Right atrium auricular region (tissue), 2 donors: ENCODE data around the gene FNDC1. TPM values are rescaled to one million over a fixed set of nuclear protein-coding genes. Genes with fewer than 3 reads are reported as not detected.

Source experiments
- DNase-seq: peaks from one replicate; pipeline ENCODE4 v3.0.0-alpha.2; 2019; ENCODE audit warnings: low spot score
- H3K27ac ChIP-seq, 2 donors: fragments of 200-600 bp; sonication (generic); 1 replicate in 1 of 2; 2 replicates in 1 of 2; pipeline ENCODE4 v1.5.1; 2016 to 2019
- H3K27me3 ChIP-seq, 2 donors: fragments of 200-600 bp; sonication (generic); one replicate each; pipeline versions ENCODE4 v1.5.1 to v1.6.0; 2017 to 2019
- H3K36me3 ChIP-seq: fragments of 200-600 bp; sonication (generic); one replicate; pipeline ENCODE4 v1.5.1; 2016
- H3K4me1 ChIP-seq, 2 donors: fragments of 200-600 bp; sonication (generic); one replicate each; pipeline versions ENCODE4 v1.5.1 to v1.6.0; 2017 to 2019
- H3K4me3 ChIP-seq, 2 donors: fragments of 200-600 bp; sonication (generic); 1 replicate in 1 of 2; 2 replicates in 1 of 2; pipeline ENCODE4 v1.5.1; 2017 to 2019; ENCODE audit warnings: mild to moderate bottlenecking in 1 of 2, moderate library complexity in 1 of 2
- H3K9me3 ChIP-seq, 2 donors: fragments of 200-600 bp; sonication (generic); one replicate each; pipeline ENCODE4 v1.5.1; 2019
- CTCF ChIP-seq, 2 donors: fragments of 200-600 bp; sonication (generic); IDR thresholded peaks; one replicate each; pipeline ENCODE4 v1.5.1; 2019; ENCODE audit warnings: antibody characterized with exemption in 2 of 2
- total RNA-seq, 2 donors: library from RNA; depleted of rRNA; stranded (reverse); fragments of >200 nt; gene quantifications; one replicate each; pipeline ENCODE4 v1.1.0, GENCODE V29; 2016

Gene FNDC1
- total RNA-seq, 2 donors from 2014 or later, result 0.16 to 1.8 TPM

GRCh38 chr6:159125951-159126352 lies 43.2 kb upstream of the FNDC1 start:
- Histone ChIP-seq H3K4me1 (peaks cover 0 to 9% of the 10 kb centered on the region in 2 donors), H3K27me3 (no peaks in the 10 kb centered on the region), H3K4me3 (no peak overlapping the region), H3K27ac (peak overlapping the region; percentile 72 to 81), H3K36me3 (no peaks in the 10 kb centered on the region), H3K9me3 (no peaks in the 10 kb centered on the region)
- DNase-seq, result no peak
- TF ChIP-seq CTCF (IDR thresholded peaks at IDR 0.05), result no peak

GRCh38 chr6:159126590-159126989 lies 42.6 kb upstream of the FNDC1 start:
- Histone ChIP-seq H3K27me3 (no peaks in the 10 kb centered on the region), H3K9me3 (no peaks in the 10 kb centered on the region), H3K36me3 (no peaks in the 10 kb centered on the region), H3K27ac (peak overlapping the region; percentile 72 to 81), H3K4me1 (peaks cover 0 to 9% of the 10 kb centered on the region in 2 donors), H3K4me3 (no peak overlapping the region)
- no peak for DNase-seq
- no peak for TF ChIP-seq CTCF (IDR thresholded peaks at IDR 0.05)

- no peak for TF ChIP-seq CTCF (IDR thresholded peaks at IDR 0.05)
- no peaks in the 10 kb centered on the region for H3K36me3 ChIP-seq
- H3K4me1 ChIP-seq, result peaks cover 0 to 9% of the 10 kb centered on the region in 2 donors
- H3K27me3 ChIP-seq, result no peaks in the 10 kb centered on the region
- H3K9me3 ChIP-seq, result no peaks in the 10 kb centered on the region
- H3K4me3 ChIP-seq, result no peak overlapping the region
- no peak for DNase-seq
- H3K27ac ChIP-seq, result no peak overlapping the region
These were observed 41.5 kb upstream of the FNDC1 start for GRCh38 chr6:159127701-159128100.

GRCh38 chr6:159128978-159129377 lies 40.2 kb upstream of the FNDC1 start:
- H3K4me1 ChIP-seq, result peaks cover 0 to 9% of the 10 kb centered on the region in 2 donors
- no peak for TF ChIP-seq CTCF (IDR thresholded peaks at IDR 0.05)
- no peaks in the 10 kb centered on the region for H3K9me3 ChIP-seq
- H3K36me3 ChIP-seq, result no peaks in the 10 kb centered on the region
- DNase-seq, result no peak
- H3K27ac ChIP-seq, result no peak overlapping the region
- H3K4me3 ChIP-seq, result no peak overlapping the region
- H3K27me3 ChIP-seq, result no peaks in the 10 kb centered on the region

- no peaks in the 10 kb centered on the region for H3K36me3 ChIP-seq
- no peak for DNase-seq
- no peak overlapping the region for H3K4me3 ChIP-seq
- TF ChIP-seq CTCF (IDR thresholded peaks at IDR 0.05), result no peak
- H3K27ac ChIP-seq, result no peak overlapping the region
- H3K27me3 ChIP-seq, result no peaks in the 10 kb centered on the region
- peaks cover 0 to 9% of the 10 kb centered on the region in 2 donors for H3K4me1 ChIP-seq
- H3K9me3 ChIP-seq, result no peaks in the 10 kb centered on the region
These were observed 38.4 kb upstream of the FNDC1 start for GRCh38 chr6:159130846-159131245.

- Histone ChIP-seq H3K4me1 (peaks cover 0 to 3% of the 10 kb centered on the region in 2 donors), H3K27me3 (no peaks in the 10 kb centered on the region), H3K9me3 (no peaks in the 10 kb centered on the region), H3K27ac (no peak overlapping the region), H3K36me3 (no peaks in the 10 kb centered on the region), H3K4me3 (no peak overlapping the region)
- TF ChIP-seq CTCF (IDR thresholded peaks at IDR 0.05), result no peak
- no peak for DNase-seq
These were observed 37.5 kb upstream of the FNDC1 start for GRCh38 chr6:159131709-159132108.
